Calu3 (cell line): Measurements from ENCODE around the gene KRT75. TPM values are rescaled to one million over a fixed set of nuclear protein-coding genes. Genes with fewer than 3 reads are reported as not detected.

Source experiments
- BruUV-seq: library from RNA; stranded (reverse); fragments of 400-500 nt; replicated peaks from 2 replicates; lab custom pipeline; 2021; lab: Mats Ljungman, UMichigan
- CTCF ChIA-PET: fragments of 300-600 bp; sonication (Branson Sonifier 250); formaldehyde crosslinking; loops from one replicate; lab custom pipeline; 2022; ENCODE audit warnings: antibody characterized with exemption; lab: Charles Lee
- DNase-seq: peaks from one replicate; pipeline ENCODE4 v3.0.0; 2022
- H3K27ac Mint-ChIP-seq: one replicate; pipeline ENCODE4 v1.8.0; 2022; ENCODE audit warnings: mixed read lengths; ENCODE audit not compliant: unreplicated experiment
- H3K27me3 Mint-ChIP-seq: one replicate; pipeline ENCODE4 v1.8.0; 2022; ENCODE audit warnings: mixed read lengths; ENCODE audit not compliant: unreplicated experiment
- H3K36me3 Mint-ChIP-seq: one replicate; pipeline ENCODE4 v1.8.0; 2022; ENCODE audit warnings: mild to moderate bottlenecking, moderate library complexity, mixed read lengths; ENCODE audit not compliant: insufficient read depth, unreplicated experiment
- H3K4me1 Mint-ChIP-seq: one replicate; pipeline ENCODE4 v1.8.0; 2022; ENCODE audit warnings: mild to moderate bottlenecking, low read depth, mixed read lengths; ENCODE audit not compliant: unreplicated experiment
- H3K4me3 Mint-ChIP-seq: one replicate; pipeline ENCODE4 v1.8.0; 2022; ENCODE audit warnings: mild to moderate bottlenecking, low read depth, moderate library complexity, mixed read lengths; ENCODE audit not compliant: unreplicated experiment
- H3K9me3 Mint-ChIP-seq: one replicate; pipeline ENCODE4 v1.8.0; 2022; ENCODE audit warnings: low read depth, mixed read lengths; ENCODE audit not compliant: unreplicated experiment
- CTCF ChIP-seq: fragments of 200-600 bp; IDR thresholded peaks from one replicate; pipeline ENCODE4 v1.8.0; 2022; ENCODE audit warnings: antibody characterized with exemption; ENCODE audit not compliant: unreplicated experiment
- intact Hi-C: fragments of 100-400 bp; cut with micrococcal nuclease; formaldehyde crosslinking; loops from one replicate; pipeline ENCODE4 v1.10.0; 2022; ENCODE audit not compliant: unreplicated experiment
- total RNA-seq: library from RNA; stranded (reverse); gene quantifications from 2 replicates; pipeline ENCODE4 v1.2.3, GENCODE V29; 2022

KRT75 gene
- total RNA-seq, 1 experiment from 2014 or later = not detected

- Mint-ChIP-seq H3K4me3 (no peak overlapping the region), H3K4me1 (peaks cover 30% of the 10 kb centered on the region), H3K27ac (no peak overlapping the region), H3K9me3 (no peaks in the 10 kb centered on the region), H3K36me3 (no peaks in the 10 kb centered on the region), H3K27me3 (no peaks in the 10 kb centered on the region)
- no peak for TF ChIP-seq CTCF
- DNase-seq = no peak
- no TSS peak for BruUV-seq
- CTCF ChIA-PET = interaction anchor here (1.4 kb wide), 1 partner anchor 14 kb away, joined by 3 read pairs; no protein-coding TSS in a partner anchor
- intact Hi-C loops = loop anchor here (5.0 kb wide), 1 partner anchor 66 kb away; no protein-coding TSS in a partner anchor
Observed at GRCh38 chr12:52441320-52441911, 7.2 kb upstream of the KRT75 start.

- intact Hi-C loops = loop anchor here (5.0 kb wide), 1 partner anchor 66 kb away; no protein-coding TSS in a partner anchor
- no peak for TF ChIP-seq CTCF
- Mint-ChIP-seq H3K36me3 (no peaks in the 10 kb centered on the region), H3K4me3 (no peak overlapping the region), H3K27ac (no peak overlapping the region), H3K27me3 (no peaks in the 10 kb centered on the region), H3K4me1 (peaks cover 31% of the 10 kb centered on the region), H3K9me3 (no peaks in the 10 kb centered on the region)
- BruUV-seq = no TSS peak
- no peak for DNase-seq
- CTCF ChIA-PET = interaction anchor here (1.4 kb wide), 1 partner anchor 14 kb away, joined by 3 read pairs; no protein-coding TSS in a partner anchor
Observed at GRCh38 chr12:52440821-52441319, 6.7 kb upstream of the KRT75 start.

- no TSS peak for BruUV-seq
- no peak overlapping the region for H3K4me3 Mint-ChIP-seq
- DNase-seq = no peak
- H3K4me1 Mint-ChIP-seq = peaks cover 31% of the 10 kb centered on the region
- intact Hi-C loops = loop anchor here (5.0 kb wide), 1 partner anchor 67 kb away; no protein-coding TSS in a partner anchor
- H3K27me3 Mint-ChIP-seq = peaks cover 5% of the 10 kb centered on the region
- no peak overlapping the region for H3K27ac Mint-ChIP-seq
- TF ChIP-seq CTCF = no peak
- CTCF ChIA-PET = interaction anchor here (0.6 to 1.4 kb wide), 2 partner anchors 13 to 99 kb away, joined by 3 to 5 read pairs; no protein-coding TSS in a partner anchor
- H3K36me3 Mint-ChIP-seq = no peaks in the 10 kb centered on the region
- no peaks in the 10 kb centered on the region for H3K9me3 Mint-ChIP-seq
Observed at GRCh38 chr12:52439845-52440244, 5.7 kb upstream of the KRT75 start.

- intact Hi-C loops = no loop called here
- CTCF ChIA-PET = interaction anchor here (0.6 kb wide), 1 partner anchor 99 kb away, joined by 5 read pairs; no protein-coding TSS in a partner anchor
- Mint-ChIP-seq H3K27ac (no peak overlapping the region), H3K4me3 (no peak overlapping the region), H3K27me3 (peaks cover 10% of the 10 kb centered on the region), H3K36me3 (no peaks in the 10 kb centered on the region), H3K9me3 (no peaks in the 10 kb centered on the region), H3K4me1 (peaks cover 31% of the 10 kb centered on the region)
- BruUV-seq = no TSS peak
- TF ChIP-seq CTCF = no peak
- DNase-seq = no peak
Observed at GRCh38 chr12:52439420-52439819, 5.2 kb upstream of the KRT75 start.
